OCI-LY1 (cell line): ENCODE measurements around the gene GARRE1.

Experiments
- EZH2 ChIP-seq: fragments of 200-600 bp; sonication (generic), shearing (Covaris generic); IDR thresholded peaks from 2 replicates; pipeline ENCODE4 v1.8.0; 2017; ENCODE audit warnings: borderline replicate concordance, mixed run types, mild to moderate bottlenecking, antibody characterized with exemption, low read length, moderate library complexity, mixed read lengths
- TF ChIP-seq, protein P1 (sequence below): fragments of 200-600 bp; sonication (generic), shearing (Covaris generic); IDR thresholded peaks from 2 replicates; pipeline ENCODE4 v1.5.1; 2017; ENCODE audit warnings: mild to moderate bottlenecking, antibody characterized with exemption, low read length, moderate library complexity, mixed read lengths

DNA sequence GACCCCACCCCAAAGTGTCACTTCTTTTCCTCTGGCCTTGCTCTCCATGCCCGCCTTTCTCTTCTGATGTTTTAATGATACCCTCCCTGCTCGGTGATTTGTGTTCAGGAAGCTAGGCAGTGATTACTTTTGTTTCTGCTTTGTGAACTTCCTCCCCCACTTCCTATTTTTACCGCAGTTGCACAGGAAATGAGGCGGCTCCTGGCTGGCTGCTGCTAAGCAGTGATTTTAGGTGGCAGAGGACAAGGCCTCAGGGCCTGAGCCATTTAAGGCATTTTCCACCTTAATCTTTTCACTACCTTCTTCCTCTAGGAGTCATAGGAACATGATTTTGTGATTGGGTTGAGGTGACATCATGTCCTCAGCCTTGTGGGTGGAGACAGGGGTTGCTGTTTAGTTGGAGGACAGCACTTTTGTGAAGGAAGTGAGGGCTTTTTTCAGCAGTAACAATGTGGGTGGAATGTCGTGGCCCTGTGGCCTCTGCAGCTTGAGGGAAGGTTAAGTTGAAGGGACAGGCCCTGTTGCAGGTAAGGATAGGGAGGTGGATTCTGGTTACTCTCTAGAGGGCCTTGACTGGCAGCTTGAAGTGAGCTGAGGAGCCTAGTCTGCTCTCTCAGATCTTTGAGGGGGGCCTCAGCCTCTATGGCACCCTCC lies 15.7 kb downstream of the GARRE1 start:
- TF ChIP-seq, protein P1, sequence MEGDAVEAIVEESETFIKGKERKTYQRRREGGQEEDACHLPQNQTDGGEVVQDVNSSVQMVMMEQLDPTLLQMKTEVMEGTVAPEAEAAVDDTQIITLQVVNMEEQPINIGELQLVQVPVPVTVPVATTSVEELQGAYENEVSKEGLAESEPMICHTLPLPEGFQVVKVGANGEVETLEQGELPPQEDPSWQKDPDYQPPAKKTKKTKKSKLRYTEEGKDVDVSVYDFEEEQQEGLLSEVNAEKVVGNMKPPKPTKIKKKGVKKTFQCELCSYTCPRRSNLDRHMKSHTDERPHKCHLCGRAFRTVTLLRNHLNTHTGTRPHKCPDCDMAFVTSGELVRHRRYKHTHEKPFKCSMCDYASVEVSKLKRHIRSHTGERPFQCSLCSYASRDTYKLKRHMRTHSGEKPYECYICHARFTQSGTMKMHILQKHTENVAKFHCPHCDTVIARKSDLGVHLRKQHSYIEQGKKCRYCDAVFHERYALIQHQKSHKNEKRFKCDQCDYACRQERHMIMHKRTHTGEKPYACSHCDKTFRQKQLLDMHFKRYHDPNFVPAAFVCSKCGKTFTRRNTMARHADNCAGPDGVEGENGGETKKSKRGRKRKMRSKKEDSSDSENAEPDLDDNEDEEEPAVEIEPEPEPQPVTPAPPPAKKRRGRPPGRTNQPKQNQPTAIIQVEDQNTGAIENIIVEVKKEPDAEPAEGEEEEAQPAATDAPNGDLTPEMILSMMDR, result no peak
- no peak for TF ChIP-seq EZH2
